Skin epidermis (tissue), 12 donors: Measurements from ENCODE around the gene COL15A1.
"Not testable (repeated sequence)": the region's sequence is repeated elsewhere in the genome, so short reads cannot be mapped to it uniquely, and the experiment has no call there.

ENCODE experiments used
- H3K27ac ChIP-seq, 21 experiments: fragments of 200-600 bp; sonication (generic) in 11 of 21; one replicate each; pipeline ENCODE4 v1.5.0; 2020; ENCODE audit warnings: mild to moderate bottlenecking in 3 of 21, inconsistent platforms in 2 of 21, moderate library complexity in 2 of 21
- H3K4me3 ChIP-seq, 7 experiments: fragments of 200-600 bp; sonication (generic) in 2 of 7; one replicate each; pipeline ENCODE4 v1.5.0; 2020; ENCODE audit warnings: inconsistent platforms in 2 of 7, mild to moderate bottlenecking in 2 of 7, moderate library complexity in 1 of 7

The COL15A1 gene

GRCh38 chr9:99085949-99086948, 142.5 kb downstream of the COL15A1 start:
- Histone ChIP-seq H3K4me3 (no peak overlapping the region), H3K27ac (peak overlapping the region in 11 of 21 experiments; percentile 1 to 66 (median 33))

- Histone ChIP-seq H3K4me3 (no peak overlapping the region), H3K27ac (no peak overlapping the region)
Observed at GRCh38 chr9:99087462-99087861, 143.8 kb downstream of the COL15A1 start.

- Histone ChIP-seq H3K4me3 (no peak overlapping the region), H3K27ac (peak overlapping the region in 3 of 21 experiments; percentile 28 to 78 (median 77))
Observed at GRCh38 chr9:99090336-99091130, 146.8 kb downstream of the COL15A1 start.

DNA sequence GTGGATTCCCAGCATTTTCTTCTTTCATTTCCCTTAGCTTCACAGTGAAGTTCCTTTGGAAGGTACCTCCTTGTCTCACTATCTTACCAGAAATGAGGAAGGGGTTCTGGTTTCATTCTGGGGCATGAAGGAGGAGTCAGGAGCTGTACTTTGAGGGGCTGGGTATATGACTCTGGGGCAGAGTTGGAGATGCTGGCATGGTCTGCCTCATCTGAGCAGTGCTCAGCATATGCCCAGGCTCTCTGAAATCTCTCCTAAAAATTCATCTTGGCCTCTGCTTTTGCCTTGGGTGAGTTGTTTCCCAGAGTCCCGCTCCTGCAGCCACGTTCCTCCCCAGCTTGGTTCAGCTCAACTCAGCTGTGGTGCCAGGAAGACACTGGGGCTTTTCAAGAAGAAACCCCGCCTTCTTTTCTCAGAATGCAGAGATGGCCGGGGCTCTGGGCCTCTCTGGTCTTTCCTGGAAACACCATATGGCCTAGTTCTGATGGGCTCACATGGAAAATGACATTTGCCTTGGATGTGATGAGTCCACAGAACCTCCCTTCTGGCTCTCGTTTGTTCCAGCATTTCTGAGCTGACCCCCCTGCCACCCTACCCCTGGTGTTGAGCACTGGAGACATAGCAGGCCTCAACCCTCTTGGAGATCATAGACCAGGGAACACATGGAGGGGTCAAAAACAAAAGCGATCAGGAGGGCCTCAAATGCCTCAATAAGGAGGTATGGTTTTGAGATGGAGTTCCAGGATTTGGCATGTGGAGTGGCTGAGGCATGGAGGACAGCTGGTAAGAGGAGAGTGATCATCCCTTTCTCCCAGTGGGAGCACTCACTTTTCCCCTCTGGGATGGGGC, 149.2 kb downstream of the COL15A1 start:
- H3K27ac ChIP-seq: peak overlapping the region in 7 of 21 experiments; percentile 5 to 56 (median 30)
- no peak overlapping the region for H3K4me3 ChIP-seq

DNA sequence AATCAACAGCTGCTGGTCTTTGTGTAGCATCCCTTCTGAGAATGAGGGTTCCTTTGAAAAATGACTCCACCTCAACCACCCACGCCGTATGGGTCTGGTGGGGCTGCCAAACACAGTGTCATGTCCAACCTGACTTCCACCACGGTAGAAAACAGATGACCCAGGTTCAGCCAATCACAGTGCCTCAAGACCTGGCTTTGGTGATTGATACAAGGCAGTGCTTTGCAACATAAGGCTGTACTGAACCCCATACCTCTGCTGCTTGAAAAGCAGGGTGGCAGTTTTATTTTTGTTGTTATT, 149.7 kb downstream of the COL15A1 start:
- Histone ChIP-seq H3K4me3 (no peak overlapping the region), H3K27ac (peak overlapping the region in 2 of 21 experiments; percentile 30 to 50)

DNA sequence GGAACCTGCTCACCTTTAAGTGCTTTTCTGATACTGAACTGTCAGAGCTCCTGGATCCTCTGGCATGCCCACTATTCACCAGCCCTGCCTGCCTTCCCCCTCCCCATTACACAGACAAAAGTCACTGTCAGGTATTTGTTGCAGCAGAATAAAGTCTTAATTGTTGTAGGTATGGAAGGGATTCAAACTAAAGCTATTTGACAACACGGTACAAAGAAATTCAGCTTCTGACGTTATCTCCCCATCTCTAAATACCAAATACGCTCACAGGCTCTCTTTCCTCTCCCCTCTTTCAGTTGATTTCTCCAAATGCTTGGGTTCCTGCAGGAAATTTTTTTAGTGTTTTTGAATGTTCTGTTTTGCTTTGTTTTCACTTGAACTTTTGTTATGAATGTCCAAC, 151.9 kb downstream of the COL15A1 start:
- no peak overlapping the region for H3K27ac ChIP-seq
- no peak overlapping the region for H3K4me3 ChIP-seq

DNA sequence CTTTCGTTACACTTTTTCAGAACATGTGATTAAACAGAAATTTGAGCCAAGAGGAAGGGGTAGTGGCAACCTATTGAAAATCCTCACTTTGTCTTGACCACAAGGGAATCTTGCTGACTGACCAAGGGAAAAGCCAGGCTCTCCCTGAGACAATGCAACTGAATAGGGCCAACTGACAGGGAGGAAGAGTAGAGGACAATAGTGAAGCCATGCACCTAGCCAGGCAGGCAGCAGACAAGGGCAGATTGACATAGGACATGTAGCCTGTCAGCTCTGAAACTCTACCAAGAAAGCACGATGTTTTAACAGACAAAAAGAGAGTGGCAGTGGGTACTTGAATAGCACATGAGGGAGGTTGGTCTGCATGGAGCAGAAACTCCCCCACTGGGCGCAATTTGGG, 152.7 kb downstream of the COL15A1 start:
- no peak overlapping the region for H3K27ac ChIP-seq
- H3K4me3 ChIP-seq: no peak overlapping the region

DNA sequence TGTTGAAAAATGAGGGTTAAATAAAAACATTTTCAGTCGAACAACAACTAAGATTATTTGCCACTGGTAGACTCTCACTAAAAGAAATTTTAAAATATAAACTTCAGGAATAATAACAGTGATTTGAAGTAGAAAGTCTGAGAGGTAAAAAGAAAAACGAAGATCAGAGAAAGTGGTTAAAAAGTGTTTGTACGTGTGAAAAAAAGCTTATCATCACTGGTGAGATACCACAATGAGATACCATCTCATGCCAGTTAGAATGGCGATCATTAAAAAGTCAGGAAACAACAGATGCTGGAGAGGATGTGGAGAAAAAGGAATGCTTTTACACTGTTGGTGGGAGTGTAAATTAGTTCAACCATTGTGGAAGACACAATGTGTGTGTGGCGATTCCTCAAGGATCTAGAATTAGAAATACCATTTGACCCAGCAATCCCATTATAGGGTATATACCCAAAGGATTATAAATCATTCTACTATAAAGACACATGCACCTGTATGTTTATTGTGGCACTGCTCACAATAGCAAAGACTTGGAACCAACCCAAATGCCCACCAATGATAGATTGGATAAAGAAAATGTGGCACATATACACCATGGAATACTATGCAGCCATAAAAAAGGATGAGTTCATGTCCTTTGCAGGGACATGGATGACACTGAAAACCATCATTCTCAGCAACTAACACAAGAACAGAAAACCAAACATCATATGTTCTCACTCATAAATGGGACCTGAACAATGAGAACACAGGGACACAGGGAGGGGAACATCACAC, 156.3 kb downstream of the COL15A1 start:
- not testable (repeated sequence) for H3K4me3 ChIP-seq, H3K27ac ChIP-seq

DNA sequence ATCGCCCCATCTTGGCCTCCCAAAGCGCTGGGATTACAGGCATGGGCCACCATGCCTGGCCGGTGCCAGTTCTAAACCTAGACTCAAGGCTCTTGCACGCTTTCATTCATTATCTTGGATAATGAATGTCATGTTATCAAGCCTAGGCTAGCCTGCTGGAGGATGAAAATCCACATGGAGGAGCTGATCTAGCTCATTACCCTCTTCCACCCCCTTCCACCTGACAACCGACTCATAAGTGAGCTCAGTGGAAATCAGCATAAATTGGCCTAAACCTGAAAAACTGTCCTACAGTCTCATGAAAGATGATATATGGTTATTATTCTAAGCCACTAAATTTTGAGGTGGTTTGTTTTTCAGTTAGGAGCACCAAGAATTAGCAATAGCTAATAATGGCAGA, 157.6 kb downstream of the COL15A1 start:
- Histone ChIP-seq H3K27ac (no peak overlapping the region), H3K4me3 (no peak overlapping the region)

- Histone ChIP-seq H3K27ac (peak overlapping the region in 2 of 21 experiments; percentile 18 to 31), H3K4me3 (no peak overlapping the region)
Observed at GRCh38 chr9:99101812-99102211, 158.1 kb downstream of the COL15A1 start.

DNA sequence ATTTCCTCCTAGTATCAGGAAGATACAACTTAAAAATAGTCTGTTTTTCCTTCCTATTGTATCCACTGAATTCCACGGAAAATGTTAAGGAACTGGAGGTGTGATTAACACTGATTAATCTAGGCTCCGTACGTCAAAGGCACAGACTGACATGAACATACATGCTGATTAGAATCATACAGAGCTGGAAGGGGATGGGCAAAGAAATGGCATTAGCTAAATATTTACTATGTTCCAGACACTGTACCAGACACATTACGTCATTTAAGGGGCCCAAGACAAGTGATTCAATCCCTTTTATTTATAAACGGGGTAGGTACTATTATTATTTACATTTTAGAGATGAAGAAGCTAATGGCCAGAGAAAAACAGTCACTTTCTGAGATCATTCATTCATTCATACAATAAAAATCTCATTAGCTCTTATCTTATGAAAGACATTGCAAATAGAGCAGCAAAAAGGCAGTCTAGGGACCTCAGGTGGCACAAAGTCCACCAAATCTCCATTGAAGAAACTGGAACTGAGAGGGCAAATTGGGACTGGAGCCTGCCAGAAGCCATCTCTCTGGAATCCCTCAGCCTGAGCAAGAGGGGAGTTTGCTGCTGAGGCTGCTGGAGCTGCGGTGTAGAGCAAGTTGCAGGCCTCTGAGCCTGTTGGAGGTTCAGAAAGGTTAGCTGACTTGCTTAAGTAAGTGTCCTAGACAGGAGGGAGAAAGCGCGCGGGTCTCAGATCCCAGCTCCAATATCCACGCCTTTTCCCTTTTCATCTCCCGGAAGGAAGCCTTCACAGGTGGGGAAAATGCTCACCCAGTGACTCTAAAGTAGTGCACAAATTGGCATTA, 159.6 kb downstream of the COL15A1 start:
- Histone ChIP-seq H3K4me3 (no peak overlapping the region), H3K27ac (peak overlapping the region in 17 of 21 experiments; percentile 53 to 94 (median 87))

GRCh38 chr9:99103901-99104458, 160.3 kb downstream of the COL15A1 start:
- peak overlapping the region in 20 of 21 experiments; percentile 69 to 94 (median 86) for H3K27ac ChIP-seq
- H3K4me3 ChIP-seq: peak overlapping the region; percentile 38 to 90 (median 74)

DNA sequence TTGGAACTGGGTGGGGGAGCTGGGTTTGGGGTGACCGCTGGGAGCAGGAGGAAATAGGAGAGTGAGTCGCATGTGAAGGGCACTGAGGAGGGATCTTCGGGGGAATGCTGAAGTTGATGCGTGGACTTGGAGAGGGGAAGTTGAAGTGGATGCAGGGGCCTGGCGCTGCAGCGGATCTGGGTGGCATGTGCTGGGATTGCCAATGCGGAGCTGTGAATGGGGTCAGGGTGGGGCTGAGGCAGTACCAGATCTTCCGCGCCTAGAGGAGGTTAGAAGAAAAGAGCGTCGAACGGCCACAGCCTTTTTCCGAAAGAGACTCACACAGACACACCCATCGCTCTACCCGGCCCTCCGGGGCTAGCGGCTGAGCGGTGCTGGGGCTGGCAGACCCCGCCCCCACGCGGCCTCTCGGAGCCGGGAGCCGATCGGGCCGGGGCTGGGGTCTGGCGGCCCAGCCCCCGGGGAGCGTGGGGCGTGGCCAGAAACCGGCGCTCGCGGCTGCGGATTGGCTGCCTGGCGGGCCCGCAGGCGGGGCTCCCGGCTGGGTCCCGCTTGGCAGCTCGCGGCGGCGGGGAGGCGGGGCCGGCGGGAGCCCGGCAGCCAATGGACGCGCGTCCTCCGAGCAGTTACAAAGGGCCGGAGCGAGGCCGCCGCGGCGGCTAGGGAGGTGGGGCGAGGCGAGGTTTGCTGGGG, 160.9 kb downstream of the COL15A1 start, which contains the start of gene TGFBR1:
TSS of gene TGFBR1 (plus strand) at position 655 of the 693 bp plus-strand sequence. CDS start 93 bp downstream, outside the sequence.
- peak within 1 kb of the TSS; percentile 73 to 90 (median 82) for H3K4me3 ChIP-seq
- H3K27ac ChIP-seq: peak within 1 kb of the TSS; percentile 72 to 96 (median 93)

DNA sequence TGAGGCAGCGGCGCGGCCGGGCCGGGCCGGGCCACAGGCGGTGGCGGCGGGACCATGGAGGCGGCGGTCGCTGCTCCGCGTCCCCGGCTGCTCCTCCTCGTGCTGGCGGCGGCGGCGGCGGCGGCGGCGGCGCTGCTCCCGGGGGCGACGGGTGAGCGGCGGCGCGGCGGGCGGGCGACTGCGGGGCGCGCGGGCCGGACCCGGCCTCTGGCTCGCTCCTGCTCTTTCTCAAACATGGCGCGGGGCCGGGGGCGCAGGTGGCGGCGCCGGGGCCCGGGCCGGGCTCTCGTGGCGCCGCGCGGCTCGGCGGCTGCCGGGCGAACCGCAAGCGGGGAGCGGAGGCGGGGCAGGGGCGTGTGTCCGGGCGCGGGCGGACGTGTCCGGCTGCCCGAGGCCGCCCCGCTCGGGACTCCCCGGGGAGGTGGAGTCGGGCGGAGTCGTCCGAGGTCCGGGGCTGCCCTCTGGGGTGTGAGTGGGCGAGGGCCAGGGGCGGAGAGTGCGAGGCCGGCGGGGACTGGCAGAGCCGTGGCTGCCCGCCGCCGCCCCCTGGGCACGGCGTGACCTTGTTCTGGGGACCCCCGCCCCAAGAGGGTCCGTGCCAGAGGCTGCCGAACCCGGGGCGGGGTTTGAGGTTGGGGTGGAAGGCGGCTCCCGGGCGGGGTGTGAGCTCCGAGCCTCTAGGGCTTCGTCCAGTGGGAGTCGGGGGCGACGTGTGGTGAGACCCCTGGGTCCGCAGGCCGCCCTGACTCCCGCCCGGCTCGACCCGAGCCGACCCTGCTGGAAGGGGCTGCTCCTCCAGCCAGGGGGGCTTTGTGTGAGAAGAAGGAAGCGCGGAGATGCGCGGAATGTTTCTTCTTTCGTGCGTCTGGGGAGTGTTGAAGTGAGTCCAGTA, 161.7 kb downstream of the COL15A1 start:
- Histone ChIP-seq H3K4me3 (peak overlapping the region; percentile 73 to 90 (median 82)), H3K27ac (peak overlapping the region; percentile 72 to 96 (median 93))

- peak overlapping the region; percentile 62 to 96 (median 93) for H3K27ac ChIP-seq
- peak overlapping the region; percentile 73 to 90 (median 82) for H3K4me3 ChIP-seq
Observed at GRCh38 chr9:99106044-99106375, 162.3 kb downstream of the COL15A1 start.

- no peak overlapping the region for H3K4me3 ChIP-seq
- peak overlapping the region in 9 of 21 experiments; percentile 7 to 95 (median 41) for H3K27ac ChIP-seq
Observed at GRCh38 chr9:99107421-99107820, 163.7 kb downstream of the COL15A1 start.
